K562 (cell line): ENCODE data around the gene PHPT1. TPM values are rescaled to one million over a fixed set of nuclear protein-coding genes. Genes with fewer than 3 reads are reported as not detected.

Experiments
- CBFA2T2 ChIP-seq: fragments of 450-650 bp; conservative IDR thresholded peaks from 2 replicates; pipeline ENCODE4 v1.6.1; 2017; ENCODE audit warnings: mild to moderate bottlenecking
- CCNT2 ChIP-seq: IDR thresholded peaks from 2 replicates; pipeline ENCODE4 v1.6.1; 2011; ENCODE audit warnings: borderline replicate concordance, low read depth, mild to moderate bottlenecking, moderate library complexity, mixed read lengths, low read length; ENCODE audit not compliant: insufficient read length; ENCODE audit errors: extremely low read depth
- HMG20B ChIP-seq: fragments of 250-450 bp; sonication (Bioruptor Pico); IDR thresholded peaks from 2 replicates; pipeline ENCODE4 v1.5.0; 2021; ENCODE audit warnings: mild to moderate bottlenecking
- HMGN3 ChIP-seq: IDR thresholded peaks from 2 replicates; pipeline ENCODE4 v1.6.1; 2011; ENCODE audit warnings: borderline replicate concordance, low read depth, mild to moderate bottlenecking, mixed read lengths, low read length; ENCODE audit not compliant: insufficient read length; ENCODE audit errors: extremely low read depth
- KAT2B ChIP-seq: IDR thresholded peaks from one replicate; pipeline ENCODE4 v1.6.1; 2012; ENCODE audit warnings: low read depth, mild to moderate bottlenecking, control low read depth, inconsistent platforms, low read length, moderate library complexity
- POLR2G ChIP-seq: fragments of 200-400 bp; formaldehyde crosslinking; IDR thresholded peaks from 2 replicates; pipeline ENCODE4 v1.6.1; 2017; ENCODE audit warnings: low read depth, mild to moderate bottlenecking, antibody characterized with exemption, low read length, moderate library complexity
- RAD21 ChIP-seq, 2 experiments: fragments of 250-450 bp in 1 of 2; fragments of 450-650 bp in 1 of 2; sonication (Bioruptor Pico) in 1 of 2; formaldehyde crosslinking in 1 of 2; IDR thresholded peaks in 1 of 2; conservative IDR thresholded peaks in 1 of 2; 2 replicates each; pipeline versions ENCODE4 v1.4.0 to v1.8.0; 2020 to 2022; ENCODE audit warnings: mild to moderate bottlenecking in 2 of 2, moderate library complexity in 1 of 2
- RBFOX2 ChIP-seq: fragments of 200-400 bp; formaldehyde crosslinking; IDR thresholded peaks from 2 replicates; pipeline ENCODE4 v1.6.1; 2017; ENCODE audit warnings: low read depth, mild to moderate bottlenecking, low read length, moderate library complexity
- RBM25 ChIP-seq: fragments of 200-400 bp; formaldehyde crosslinking; IDR thresholded peaks from 2 replicates; pipeline ENCODE4 v1.6.1; 2018; ENCODE audit warnings: low read length, low read depth, moderate library complexity; ENCODE audit not compliant: severe bottlenecking
- SOX6 ChIP-seq: fragments of 450-650 bp; IDR thresholded peaks from 2 replicates; pipeline ENCODE4 v1.6.1; 2014; ENCODE audit warnings: mild to moderate bottlenecking
- SRF ChIP-seq, 2 experiments: fragments of 250-450, 450-650 bp in 1 of 2; sonication (Bioruptor Pico) in 1 of 2; sonication (generic) in 1 of 2; formaldehyde crosslinking; IDR thresholded peaks; 2 replicates each; pipeline versions ENCODE4 v1.5.0 to v1.5.1; 2020 to 2022; ENCODE audit warnings: mild to moderate bottlenecking in 1 of 2, missing genetic modification reagents in 1 of 2
- TBP ChIP-seq: optimal IDR thresholded peaks from 2 replicates; pipeline ENCODE3; 2011; ENCODE audit warnings: low read depth, low read length, improper control_type of control experiment
- THRAP3 ChIP-seq: fragments of 450-650 bp; IDR thresholded peaks from 2 replicates; pipeline ENCODE4 v1.6.1; 2016; ENCODE audit warnings: mild to moderate bottlenecking, inconsistent platforms, borderline replicate concordance
- WHSC1 ChIP-seq: IDR thresholded peaks from one replicate; pipeline ENCODE4 v1.6.1; 2012; ENCODE audit warnings: low read length, control low read depth, inconsistent platforms
- ZBED1 ChIP-seq: IDR thresholded peaks from 2 replicates; pipeline ENCODE4 v1.6.1; 2014
- ZNF436 ChIP-seq: fragments of 250-450, 450-650 bp; sonication (Bioruptor Pico); formaldehyde crosslinking; IDR thresholded peaks from 2 replicates; pipeline ENCODE4 v1.7.0; 2020; ENCODE audit warnings: mild to moderate bottlenecking
- ZNF668 ChIP-seq: fragments of 250-450 bp; sonication (Bioruptor Pico); IDR thresholded peaks from 2 replicates; pipeline ENCODE4 v1.8.0; 2022; ENCODE audit warnings: mild to moderate bottlenecking, inconsistent platforms
- ZNF830 ChIP-seq: fragments of 250-450 bp; sonication (Bioruptor Pico); IDR thresholded peaks from 2 replicates; pipeline ENCODE4 v1.5.0; 2021; ENCODE audit warnings: mild to moderate bottlenecking
- polyA plus RNA-seq, 8 experiments: library from polyadenylated mRNA; depleted of rRNA in 4 of 8; stranded (reverse) in 5 of 8; unstranded in 3 of 8; fragments of >200 nt; fragmentation: Nextera tagmentation in 2 of 8; fragmentation: Illumina TruSeq in 1 of 8; extraction: Ambion mirVana in 2 of 8; extraction: Trizol in 1 of 8; gene quantifications; 2 replicates each; pipeline versions ENCODE4 v1.2.1 to v1.2.3, GENCODE V29; 2011 to 2014; ENCODE audit warnings: inconsistent platforms in 1 of 8, missing spikeins in 1 of 8
- total RNA-seq, 7 experiments: library from RNA; depleted of rRNA in 6 of 7; stranded (reverse); fragments of >200 nt in 6 of 7; fragmentation: Illumina TruSeq in 2 of 7; extraction: Trizol in 2 of 7; gene quantifications; 2 replicates each; pipeline versions ENCODE4 v1.2.1 to v1.2.3, GENCODE V29; 2011 to 2021; ENCODE audit warnings: low replicate concordance in 1 of 7
- TF ChIP-seq, protein P1 (sequence below), 2 experiments: fragments of 450-650 bp; IDR thresholded peaks; 2 replicates each; pipeline ENCODE4 v1.6.1; 2016; ENCODE audit warnings: mild to moderate bottlenecking in 2 of 2, borderline replicate concordance in 1 of 2, low read depth in 1 of 2, moderate library complexity in 1 of 2

The PHPT1 gene
- total and polyA plus RNA-seq, 9 of the 15 experiments (the other 6 are each of a cell fraction or from before 2014, with no cell fraction given), result 20.9 to 166 (median 129) TPM

GRCh38 chr9:136840140-136840876 is 8.9 kb upstream of the PHPT1 start (continued):
- TF ChIP-seq TBP (no peak), THRAP3 (no peak), ZNF830 (CRISPR knock-in tag) (no peak), SRF (CRISPR knock-in tag; IDR thresholded peaks at IDR 0.05) (no peak), WHSC1 (no peak), HMGN3 (peak; percentile 71), SOX6 (no peak), RBFOX2 (peak; percentile 55), POLR2G (peak; percentile 75), ZBED1 (no peak), ZNF436 (CRISPR knock-in tag) (no peak), HMG20B (no peak), CBFA2T2 (no peak), RBM25 (no peak), KAT2B (no peak), CCNT2 (peak; percentile 88), ZNF668 (no peak), RAD21 (CRISPR knock-in tag; conservative IDR thresholded peaks at IDR 0.05 in 1 of 2, IDR thresholded peaks at IDR 0.05 in 1 of 2) (no peak)
- TF ChIP-seq, protein P1, sequence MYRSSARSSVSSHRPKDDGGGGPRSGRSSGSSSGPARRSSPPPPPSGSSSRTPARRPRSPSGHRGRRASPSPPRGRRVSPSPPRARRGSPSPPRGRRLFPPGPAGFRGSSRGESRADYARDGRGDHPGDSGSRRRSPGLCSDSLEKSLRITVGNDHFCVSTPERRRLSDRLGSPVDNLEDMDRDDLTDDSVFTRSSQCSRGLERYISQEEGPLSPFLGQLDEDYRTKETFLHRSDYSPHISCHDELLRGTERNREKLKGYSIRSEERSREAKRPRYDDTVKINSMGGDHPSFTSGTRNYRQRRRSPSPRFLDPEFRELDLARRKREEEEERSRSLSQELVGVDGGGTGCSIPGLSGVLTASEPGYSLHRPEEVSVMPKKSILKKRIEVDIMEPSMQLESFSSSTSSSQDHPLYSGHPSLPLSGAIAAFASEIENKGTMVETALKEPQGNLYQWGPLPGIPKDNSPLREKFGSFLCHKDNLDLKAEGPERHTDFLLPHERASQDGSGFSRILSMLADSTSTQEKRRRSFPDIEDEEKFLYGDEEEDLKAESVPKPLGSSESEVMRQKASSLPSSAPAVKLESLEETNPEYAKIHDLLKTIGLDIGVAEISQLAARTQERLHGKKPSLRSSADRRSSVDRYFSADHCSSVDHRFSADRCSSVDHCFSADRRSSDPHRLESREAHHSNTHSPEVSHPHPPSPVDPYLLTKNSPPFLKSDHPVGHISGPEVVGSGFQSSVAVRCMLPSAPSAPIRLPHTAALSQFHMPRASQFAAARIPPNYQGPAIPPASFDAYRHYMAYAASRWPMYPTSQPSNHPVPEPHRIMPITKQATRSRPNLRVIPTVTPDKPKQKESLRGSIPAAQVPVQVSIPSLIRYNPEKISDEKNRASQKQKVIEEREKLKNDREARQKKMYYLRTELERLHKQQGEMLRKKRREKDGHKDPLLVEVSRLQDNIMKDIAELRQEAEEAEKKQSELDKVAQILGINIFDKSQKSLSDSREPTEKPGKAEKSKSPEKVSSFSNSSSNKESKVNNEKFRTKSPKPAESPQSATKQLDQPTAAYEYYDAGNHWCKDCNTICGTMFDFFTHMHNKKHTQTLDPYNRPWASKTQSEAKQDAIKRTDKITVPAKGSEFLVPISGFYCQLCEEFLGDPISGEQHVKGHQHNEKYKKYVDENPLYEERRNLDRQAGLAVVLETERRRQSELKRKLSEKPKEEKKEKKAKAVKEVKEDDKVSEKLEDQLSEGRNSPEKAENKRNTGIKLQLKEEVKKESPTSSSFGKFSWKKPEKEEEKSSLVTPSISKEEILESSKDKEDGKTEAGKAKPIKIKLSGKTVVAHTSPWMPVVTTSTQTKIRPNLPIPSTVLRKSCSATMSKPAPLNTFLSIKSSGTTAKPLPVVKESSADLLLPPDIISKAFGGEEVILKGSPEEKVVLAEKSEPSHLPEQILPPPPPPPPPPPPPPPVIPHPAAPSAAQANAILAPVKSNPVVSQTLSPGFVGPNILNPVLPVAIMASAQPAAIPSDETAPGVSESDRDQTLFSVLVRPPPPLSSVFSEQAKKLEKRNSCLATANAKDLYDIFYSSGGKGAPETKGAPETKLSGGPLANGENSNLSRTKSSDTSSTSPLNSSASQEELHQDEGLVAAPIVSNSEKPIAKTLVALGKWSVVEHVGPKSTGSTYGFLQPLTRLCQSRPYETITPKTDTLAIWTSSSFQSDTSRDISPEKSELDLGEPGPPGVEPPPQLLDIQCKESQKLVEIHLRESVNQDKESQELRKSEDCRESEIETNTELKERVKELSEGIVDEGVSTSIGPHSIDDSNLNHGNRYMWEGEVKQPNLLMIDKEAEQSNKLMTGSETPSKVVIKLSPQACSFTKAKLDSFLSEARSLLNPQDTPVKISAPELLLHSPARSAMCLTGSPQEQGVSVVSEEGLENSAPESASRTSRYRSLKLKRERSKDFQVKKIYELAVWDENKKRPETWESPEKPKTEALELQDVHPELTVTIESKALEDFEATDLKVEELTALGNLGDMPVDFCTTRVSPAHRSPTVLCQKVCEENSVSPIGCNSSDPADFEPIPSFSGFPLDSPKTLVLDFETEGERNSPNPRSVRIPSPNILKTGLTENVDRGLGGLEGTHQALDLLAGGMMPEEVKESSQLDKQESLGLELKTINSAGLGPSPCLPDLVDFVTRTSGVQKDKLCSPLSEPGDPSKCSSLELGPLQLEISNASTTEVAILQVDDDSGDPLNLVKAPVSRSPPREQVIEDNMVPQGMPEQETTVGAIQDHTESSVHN (IDR thresholded peaks at IDR 0.05; ENCODE audit: borderline replicate concordance in 1 of 2, low read depth in 1 of 2), result no peak
